GM12891 (cell line): Measurements from ENCODE around the gene MCTP2.

ENCODE experiments used
- POLR2A ChIP-seq: IDR thresholded peaks from 2 replicates; pipeline ENCODE4 v1.6.1; 2011; ENCODE audit warnings: low read depth, low read length, control low read depth
- POLR2AphosphoS5 ChIP-seq: IDR thresholded peaks from 2 replicates; pipeline ENCODE4 v1.6.1; 2011; ENCODE audit warnings: low read depth, low read length, control low read depth
- TAF1 ChIP-seq: IDR thresholded peaks from 2 replicates; pipeline ENCODE4 v1.6.1; 2011; ENCODE audit warnings: low read depth, low read length, control low read depth

GRCh38 chr15:94279736-94280135 lies 48.4 kb downstream of the MCTP2 start:
- TF ChIP-seq POLR2A (no peak), POLR2AphosphoS5 (no peak), TAF1 (no peak)
